Measurements from ENCODE around the gene GRAMD1B.

Gene GRAMD1B

DNA sequence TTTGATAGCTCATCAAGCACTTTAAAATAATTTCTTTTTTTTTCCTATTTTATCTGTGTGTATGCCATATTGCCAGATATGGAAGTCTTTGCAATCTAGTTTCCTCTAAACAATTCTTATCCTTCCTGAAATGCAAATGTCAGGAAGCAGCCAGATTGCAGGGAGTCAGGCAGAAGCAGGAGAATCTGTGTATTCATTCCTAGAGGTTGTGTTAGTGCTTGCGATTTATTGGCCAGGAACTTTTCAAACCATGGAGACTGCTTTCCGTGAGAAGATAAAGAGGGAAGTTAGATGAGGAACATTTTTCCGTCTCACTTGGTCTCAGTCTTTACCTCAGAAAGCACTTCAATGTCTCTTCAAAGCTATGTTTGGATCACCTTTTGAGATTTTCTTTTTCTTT lies 91.9 kb downstream of the GRAMD1B start:
- TF ChIP-seq, protein P1, sequence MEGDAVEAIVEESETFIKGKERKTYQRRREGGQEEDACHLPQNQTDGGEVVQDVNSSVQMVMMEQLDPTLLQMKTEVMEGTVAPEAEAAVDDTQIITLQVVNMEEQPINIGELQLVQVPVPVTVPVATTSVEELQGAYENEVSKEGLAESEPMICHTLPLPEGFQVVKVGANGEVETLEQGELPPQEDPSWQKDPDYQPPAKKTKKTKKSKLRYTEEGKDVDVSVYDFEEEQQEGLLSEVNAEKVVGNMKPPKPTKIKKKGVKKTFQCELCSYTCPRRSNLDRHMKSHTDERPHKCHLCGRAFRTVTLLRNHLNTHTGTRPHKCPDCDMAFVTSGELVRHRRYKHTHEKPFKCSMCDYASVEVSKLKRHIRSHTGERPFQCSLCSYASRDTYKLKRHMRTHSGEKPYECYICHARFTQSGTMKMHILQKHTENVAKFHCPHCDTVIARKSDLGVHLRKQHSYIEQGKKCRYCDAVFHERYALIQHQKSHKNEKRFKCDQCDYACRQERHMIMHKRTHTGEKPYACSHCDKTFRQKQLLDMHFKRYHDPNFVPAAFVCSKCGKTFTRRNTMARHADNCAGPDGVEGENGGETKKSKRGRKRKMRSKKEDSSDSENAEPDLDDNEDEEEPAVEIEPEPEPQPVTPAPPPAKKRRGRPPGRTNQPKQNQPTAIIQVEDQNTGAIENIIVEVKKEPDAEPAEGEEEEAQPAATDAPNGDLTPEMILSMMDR (conservative IDR thresholded peaks at IDR 0.05): no peak
- TF ChIP-seq ZFX (IDR thresholded peaks at IDR 0.05): no peak
- no peak overlapping the region for H3K27ac ChIP-seq

DNA sequence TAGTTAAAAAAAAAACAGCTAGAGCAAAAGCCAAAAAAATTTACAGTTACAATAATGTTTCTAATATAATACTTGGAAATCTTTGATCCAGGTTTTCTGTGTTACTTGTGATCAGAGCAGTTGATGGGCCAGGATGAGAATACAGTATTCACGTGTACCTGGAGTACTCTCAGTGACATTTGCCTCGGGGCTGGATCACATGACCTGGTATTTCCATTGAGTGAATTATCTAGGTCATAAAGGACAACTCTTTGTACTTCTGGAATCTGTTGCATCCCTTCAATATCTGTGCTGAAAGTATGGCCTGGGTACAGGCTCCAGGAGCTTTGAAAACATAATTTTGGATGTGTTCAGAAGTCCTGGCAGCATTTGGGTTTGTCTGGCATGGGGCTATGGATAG lies 93.5 kb downstream of the GRAMD1B start:
- TF ChIP-seq, protein P1 (conservative IDR thresholded peaks at IDR 0.05): no peak
- no peak for TF ChIP-seq ZFX (IDR thresholded peaks at IDR 0.05)
- H3K27ac ChIP-seq: no peak overlapping the region

DNA sequence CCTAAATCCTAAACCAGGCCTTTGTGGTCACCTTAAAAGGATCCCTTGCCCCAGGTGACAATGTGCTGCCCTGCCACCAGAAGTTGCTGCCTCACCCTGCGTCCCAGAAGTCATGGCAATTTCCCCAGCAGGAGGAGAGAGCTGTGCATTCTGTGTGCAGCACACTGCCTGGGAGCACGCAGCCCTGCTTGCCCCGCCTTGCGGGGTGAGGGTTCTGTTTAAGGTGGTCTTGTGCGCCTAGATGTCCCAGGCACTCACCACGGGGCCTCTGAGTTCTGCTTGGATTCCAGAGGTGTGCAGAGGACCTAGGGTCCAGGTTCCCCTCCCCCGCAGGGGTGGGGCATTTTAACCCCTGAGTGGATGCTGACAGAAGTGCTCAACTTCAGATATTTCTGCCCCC lies 95.0 kb downstream of the GRAMD1B start:
- H3K27ac ChIP-seq: no peak overlapping the region

DNA sequence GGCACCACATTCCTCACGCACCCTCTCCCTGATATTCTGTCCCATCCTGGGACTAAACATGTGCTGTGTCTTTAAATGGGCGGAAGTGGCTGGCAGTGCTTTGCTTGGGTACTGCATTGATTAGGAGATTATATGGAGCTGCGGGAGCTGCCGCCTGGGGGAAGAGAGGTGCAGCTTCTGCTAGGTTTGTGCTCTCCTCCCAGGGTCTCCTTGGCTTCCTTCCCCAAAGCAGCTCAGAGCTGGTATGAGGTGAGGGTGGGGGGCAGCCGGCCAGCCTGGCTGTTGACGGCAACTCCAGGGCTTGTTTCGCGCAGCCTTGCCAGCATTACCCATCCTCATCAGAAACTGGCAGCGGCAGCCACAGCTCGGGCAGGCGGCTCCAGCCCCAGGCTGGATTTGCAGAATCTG lies 95.4 kb downstream of the GRAMD1B start:
- no peak overlapping the region for H3K27ac ChIP-seq
- TF ChIP-seq ZFX (IDR thresholded peaks at IDR 0.05): no peak
- TF ChIP-seq, protein P1 (conservative IDR thresholded peaks at IDR 0.05): no peak

More for the DNA sequence above, 95.0 kb downstream of the GRAMD1B start:
- no peak for TF ChIP-seq ZFX (IDR thresholded peaks at IDR 0.05)
- TF ChIP-seq, protein P1 (conservative IDR thresholded peaks at IDR 0.05): no peak

DNA sequence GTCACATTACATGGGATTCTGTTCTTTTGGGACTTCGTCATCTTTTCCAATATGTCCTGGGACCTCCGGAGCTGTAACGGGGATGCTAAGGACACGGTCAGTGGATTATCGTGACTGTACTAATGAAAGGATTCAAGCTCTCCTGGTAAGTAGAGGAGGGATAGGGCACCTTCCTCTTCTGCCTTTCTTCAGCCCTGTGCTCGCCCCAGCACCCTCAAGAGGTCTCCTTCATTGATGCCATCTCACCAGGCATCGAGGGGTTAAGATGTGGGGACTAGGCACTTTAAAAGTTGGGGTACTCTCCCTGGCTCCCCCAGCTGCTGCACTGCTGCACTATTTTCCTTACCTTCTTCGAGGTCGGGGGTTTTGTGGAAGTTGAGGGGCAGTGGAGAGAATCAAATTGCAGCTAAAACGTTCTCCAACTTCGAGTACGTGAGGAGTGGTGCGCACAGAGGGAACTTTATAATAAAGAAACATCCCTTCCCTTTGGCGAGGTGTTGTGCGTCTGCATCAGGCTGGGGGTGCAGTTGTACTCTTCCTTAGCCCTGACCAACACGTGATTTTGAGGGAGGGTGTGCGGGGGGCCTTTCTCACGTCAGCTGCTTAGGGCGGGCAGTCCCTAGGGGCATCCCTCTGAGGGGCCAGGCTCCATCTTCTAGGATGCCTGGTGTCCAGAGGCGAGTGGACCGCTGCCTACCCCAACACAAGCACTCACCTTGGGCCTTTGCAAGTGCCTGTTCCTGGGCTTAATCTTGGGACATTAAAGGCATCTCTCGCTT lies 96.1 kb downstream of the GRAMD1B start:
- H3K27ac ChIP-seq: no peak overlapping the region
- no peak for TF ChIP-seq ZFX (IDR thresholded peaks at IDR 0.05)
- TF ChIP-seq, protein P1 (conservative IDR thresholded peaks at IDR 0.05): no peak

DNA sequence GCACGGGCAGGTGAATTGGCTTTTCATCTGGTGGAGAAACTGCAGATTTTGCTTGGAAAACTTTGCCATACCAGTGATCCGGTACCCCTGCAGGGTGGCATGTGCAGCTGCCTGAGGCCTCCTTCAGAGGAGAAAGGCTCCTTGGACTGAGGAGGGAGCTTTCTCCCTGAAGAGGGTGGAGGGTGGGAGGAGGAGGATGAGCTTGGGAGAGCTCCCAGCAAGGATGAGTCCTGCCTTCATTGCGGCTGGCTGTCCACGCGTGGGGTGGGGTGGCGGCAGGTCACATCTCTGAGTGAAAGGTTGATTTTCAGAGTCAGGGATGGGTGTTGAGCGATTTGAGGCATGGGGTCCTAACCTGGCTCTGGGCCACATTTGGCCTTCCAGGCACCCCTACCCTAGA lies 96.8 kb downstream of the GRAMD1B start:
- TF ChIP-seq, protein P1 (conservative IDR thresholded peaks at IDR 0.05): no peak
- no peak for TF ChIP-seq ZFX (IDR thresholded peaks at IDR 0.05)

DNA sequence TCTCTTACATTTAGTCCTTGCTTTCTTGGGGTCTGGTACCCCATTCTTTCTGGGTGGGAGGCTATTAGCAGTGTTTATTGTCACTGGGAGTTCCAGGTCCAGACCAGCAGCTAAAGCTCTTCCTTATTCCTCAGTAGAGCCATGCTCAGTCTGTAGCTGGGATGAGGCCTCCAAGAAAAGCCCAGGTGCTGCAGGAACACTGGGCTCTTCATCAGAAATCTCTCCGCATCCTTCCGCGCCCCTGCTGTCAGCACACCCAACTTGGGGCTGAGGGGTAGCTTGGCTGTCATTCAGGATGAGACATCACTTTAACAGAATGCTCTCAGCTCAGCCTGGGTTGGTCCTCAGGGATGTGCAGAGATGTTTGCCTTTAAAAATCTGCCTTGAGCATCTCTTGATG lies 97.5 kb downstream of the GRAMD1B start:
- H3K27ac ChIP-seq: no peak overlapping the region
- TF ChIP-seq ZFX (IDR thresholded peaks at IDR 0.05): no peak
- TF ChIP-seq, protein P1 (conservative IDR thresholded peaks at IDR 0.05): no peak

More for the DNA sequence above, 96.8 kb downstream of the GRAMD1B start:
- H3K27ac ChIP-seq: no peak overlapping the region

Measured in C4-2B (cell line).